ENCODE measurements around the gene CNTN2. TPM values are rescaled to one million over a fixed set of nuclear protein-coding genes. Genes with fewer than 3 reads are reported as not detected.

CNTN2 gene
- total and polyA plus RNA-seq, 7 donors, result 0.01 to 0.06 (median 0.05) TPM; not detected in 4

GRCh38 chr1:205074513-205074912 is 31.5 kb downstream of the CNTN2 start:
- Histone ChIP-seq H3K27ac (no peak overlapping the region), H3K36me3 (ENCODE audit: insufficient read depth in 1 of 2, low read depth in 1 of 2) (no peaks in the 10 kb centered on the region), H3K27me3 (ENCODE audit: insufficient read depth in 3 of 3, low read length in 2 of 3) (no peaks in the 10 kb centered on the region), H3K4me3 (no peak overlapping the region), H3K4me1 (peaks cover 13% of the 10 kb centered on the region), H3K9me3 (no peaks in the 10 kb centered on the region)
- intact Hi-C loops (cut with DNase I), result loop anchor here in 1 of 2 donors (10.0 kb wide), 1 partner anchor 270 kb away; no protein-coding TSS in a partner anchor
- 91 to 92% (median 92%) methylated on average over 7 of the region's 7 CpGs for WGBS, 3 donors
- TF ChIP-seq CTCF (IDR thresholded peaks at IDR 0.05), result no peak
- no peak for DNase-seq
- ATAC-seq, result no peak

GRCh38 chr1:205075642-205076155 is 32.7 kb downstream of the CNTN2 start:
- TF ChIP-seq CTCF (IDR thresholded peaks at IDR 0.05), result no peak
- Histone ChIP-seq H3K36me3 (ENCODE audit: insufficient read depth in 1 of 2, low read depth in 1 of 2) (no peaks in the 10 kb centered on the region), H3K9me3 (no peaks in the 10 kb centered on the region), H3K4me1 (peaks cover 13% of the 10 kb centered on the region), H3K4me3 (no peak overlapping the region), H3K27ac (no peak overlapping the region), H3K27me3 (ENCODE audit: insufficient read depth in 3 of 3, low read length in 2 of 3) (no peaks in the 10 kb centered on the region)
- 31 to 50% (median 36%) methylated on average over 7 of the region's 7 CpGs for WGBS, 3 donors
- ATAC-seq (no peak), DNase-seq (no peak)
- intact Hi-C loops (cut with DNase I), result loop anchor here in 1 of 2 donors (10.0 kb wide), 1 partner anchor 271 kb away; no protein-coding TSS in a partner anchor

GRCh38 chr1:205076245-205076761 is 33.3 kb downstream of the CNTN2 start:
- no peaks in the 10 kb centered on the region for H3K9me3 ChIP-seq
- WGBS, 3 donors, result 84 to 96% (median 88%) methylated on average over 4 of the region's 4 CpGs
- H3K27me3 ChIP-seq (ENCODE audit: insufficient read depth in 3 of 3, low read length in 2 of 3), result no peaks in the 10 kb centered on the region
- no peak for TF ChIP-seq CTCF (IDR thresholded peaks at IDR 0.05)
- intact Hi-C loops (cut with DNase I), result loop anchor here in 1 of 2 donors (10.0 kb wide), 1 partner anchor 272 kb away; no protein-coding TSS in a partner anchor
- H3K36me3 ChIP-seq (ENCODE audit: insufficient read depth in 1 of 2, low read depth in 1 of 2), result no peaks in the 10 kb centered on the region
- peaks cover 13% of the 10 kb centered on the region for H3K4me1 ChIP-seq
- DNase-seq (no peak), ATAC-seq (no peak)
- no peak overlapping the region for H3K4me3 ChIP-seq
- H3K27ac ChIP-seq, result no peak overlapping the region

DNA sequence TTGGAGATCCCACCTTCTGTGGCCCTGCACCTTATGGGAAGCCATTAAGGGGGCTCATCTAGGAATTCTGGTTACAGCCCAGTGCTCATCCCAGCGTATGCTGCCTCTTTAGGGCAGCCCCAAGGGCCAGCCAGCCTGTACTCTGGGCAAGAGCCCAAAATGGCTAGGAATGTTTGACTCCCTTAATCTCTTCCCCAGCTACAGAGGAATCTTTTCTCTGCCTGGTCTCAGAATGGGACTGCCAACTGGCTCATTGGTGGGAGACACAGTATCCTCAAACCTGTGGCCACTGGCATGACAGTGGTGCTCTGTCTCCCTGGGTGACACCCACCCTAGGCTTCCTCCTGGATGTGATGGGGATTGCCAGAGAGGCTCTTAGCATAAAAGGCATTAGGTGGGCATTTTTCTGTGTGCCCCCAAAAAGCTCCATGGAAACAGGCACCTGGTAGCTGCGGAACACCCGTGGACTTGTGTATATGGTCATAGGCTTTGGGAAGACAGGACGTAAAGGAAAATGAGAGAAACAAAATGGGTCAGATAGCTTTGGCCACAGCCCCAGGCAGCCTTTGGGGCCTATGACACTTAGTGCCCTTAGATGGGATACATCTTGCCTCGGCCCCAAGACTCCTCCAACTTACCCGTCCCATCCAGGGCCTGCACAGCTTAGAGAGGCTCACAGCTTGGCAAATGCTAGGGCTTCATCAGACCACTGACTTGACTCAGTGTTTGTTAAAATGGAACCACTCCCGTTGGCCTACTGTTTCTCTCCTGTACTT is 34.3 kb downstream of the CNTN2 start:
- Histone ChIP-seq H3K27me3 (ENCODE audit: insufficient read depth in 3 of 3, low read length in 2 of 3) (no peaks in the 10 kb centered on the region), H3K9me3 (no peaks in the 10 kb centered on the region), H3K36me3 (ENCODE audit: insufficient read depth in 1 of 2, low read depth in 1 of 2) (no peaks in the 10 kb centered on the region), H3K4me1 (peaks cover 13% of the 10 kb centered on the region), H3K4me3 (no peak overlapping the region), H3K27ac (no peak overlapping the region)
- 76 to 84% (median 79%) methylated on average over 7 of the region's 7 CpGs for WGBS, 3 donors
- TF ChIP-seq CTCF (IDR thresholded peaks at IDR 0.05), result no peak
- ATAC-seq (peak; percentile 44 to 51 (median 46)), DNase-seq (no peak)
- intact Hi-C loops (cut with DNase I), result loop anchor here in 1 of 2 donors (10.0 kb wide), 1 partner anchor 273 kb away; no protein-coding TSS in a partner anchor

Measured in psoas muscle (tissue), 8 donors.